ENCODE data around the gene SNAP29.
"Not testable (repeated sequence)": the region's sequence is repeated elsewhere in the genome, so short reads cannot be mapped to it uniquely, and the experiment has no call there.

The SNAP29 gene

GRCh38 chr22:20823264-20823663, 35.5 kb upstream of the SNAP29 start:
- no peak overlapping the region for H2AFZ ChIP-seq (ENCODE audit: low read length)
- H3K9me2 ChIP-seq (ENCODE audit: low read depth, low read length): no peaks in the 10 kb centered on the region
- H3K4me2 ChIP-seq (ENCODE audit: low read length): no peak overlapping the region
- no peak overlapping the region for H3K27ac ChIP-seq (ENCODE audit: low read depth, low read length, poor library complexity, severe bottlenecking)
- no peaks in the 10 kb centered on the region for H4K20me1 ChIP-seq (ENCODE audit: insufficient read depth, low read length)
- no peaks in the 10 kb centered on the region for H3F3A ChIP-seq (ENCODE audit: insufficient read depth, low read length)
- no peak overlapping the region for H3K9ac ChIP-seq (ENCODE audit: low read length)
- H3K9me3 ChIP-seq (ENCODE audit: low read length): no peaks in the 10 kb centered on the region
- no peaks in the 10 kb centered on the region for H3K27me3 ChIP-seq (ENCODE audit: insufficient read depth, low read length)
- peaks cover 52% of the 10 kb centered on the region for H3K36me3 ChIP-seq (ENCODE audit: insufficient read depth, low read length)
- H3K4me3 ChIP-seq (ENCODE audit: low read depth, low read length, poor library complexity, severe bottlenecking): no peak overlapping the region
- H3K4me1 ChIP-seq (ENCODE audit: insufficient read depth, low read length, severe bottlenecking): no peaks in the 10 kb centered on the region
- H3K79me2 ChIP-seq (ENCODE audit: insufficient read depth, low read length): no peaks in the 10 kb centered on the region
- TF ChIP-seq CTCF (IDR thresholded peaks at IDR 0.05; ENCODE audit: low read length): no peak

GRCh38 chr22:20825216-20825615, 33.6 kb upstream of the SNAP29 start:
- not testable (repeated sequence) for H2AFZ ChIP-seq (ENCODE audit: low read length); H3K4me1 ChIP-seq (ENCODE audit: insufficient read depth, low read length, severe bottlenecking); H3K9ac ChIP-seq (ENCODE audit: low read length); H3K4me3 ChIP-seq (ENCODE audit: low read depth, low read length, poor library complexity, severe bottlenecking); H3K27me3 ChIP-seq (ENCODE audit: insufficient read depth, low read length); H3F3A ChIP-seq (ENCODE audit: insufficient read depth, low read length); H3K27ac ChIP-seq (ENCODE audit: low read depth, low read length, poor library complexity, severe bottlenecking); H3K9me3 ChIP-seq (ENCODE audit: low read length); H3K4me2 ChIP-seq (ENCODE audit: low read length); H3K9me2 ChIP-seq (ENCODE audit: low read depth, low read length); H3K79me2 ChIP-seq (ENCODE audit: insufficient read depth, low read length); H4K20me1 ChIP-seq (ENCODE audit: insufficient read depth, low read length)
- peaks cover 42% of the 10 kb centered on the region; the same call in 1 of the 2 replicates for H3K36me3 ChIP-seq (ENCODE audit: insufficient read depth, low read length)

- peaks cover 42% of the 10 kb centered on the region for H3K36me3 ChIP-seq (ENCODE audit: insufficient read depth, low read length)
Measured at GRCh38 chr22:20825624-20826023, 33.2 kb upstream of the SNAP29 start.

GRCh38 chr22:20826373-20827152, 32.2 kb upstream of the SNAP29 start:
- H3K9me3 ChIP-seq (ENCODE audit: low read length); H3K4me3 ChIP-seq (ENCODE audit: low read depth, low read length, poor library complexity, severe bottlenecking); H3K27ac ChIP-seq (ENCODE audit: low read depth, low read length, poor library complexity, severe bottlenecking); H3K79me2 ChIP-seq (ENCODE audit: insufficient read depth, low read length); H3F3A ChIP-seq (ENCODE audit: insufficient read depth, low read length); H4K20me1 ChIP-seq (ENCODE audit: insufficient read depth, low read length); H3K4me2 ChIP-seq (ENCODE audit: low read length); H2AFZ ChIP-seq (ENCODE audit: low read length); H3K9me2 ChIP-seq (ENCODE audit: low read depth, low read length); H3K9ac ChIP-seq (ENCODE audit: low read length); H3K27me3 ChIP-seq (ENCODE audit: insufficient read depth, low read length); H3K4me1 ChIP-seq (ENCODE audit: insufficient read depth, low read length, severe bottlenecking): not testable (repeated sequence)
- H3K36me3 ChIP-seq (ENCODE audit: insufficient read depth, low read length): peaks cover 48% of the 10 kb centered on the region

More at GRCh38 chr22:20825624-20826023, 33.2 kb upstream of the SNAP29 start:
- no peak overlapping the region for H3K9ac ChIP-seq (ENCODE audit: low read length)
- no peak overlapping the region for H3K4me3 ChIP-seq (ENCODE audit: low read depth, low read length, poor library complexity, severe bottlenecking)
- no peak overlapping the region for H3K4me2 ChIP-seq (ENCODE audit: low read length)
- no peak for TF ChIP-seq EZH2 (IDR thresholded peaks at IDR 0.05; ENCODE audit: borderline replicate concordance, low read length)
- TF ChIP-seq CTCF (IDR thresholded peaks at IDR 0.05; ENCODE audit: low read length): no peak
- H4K20me1 ChIP-seq (ENCODE audit: insufficient read depth, low read length): no peaks in the 10 kb centered on the region
- H3K27me3 ChIP-seq (ENCODE audit: insufficient read depth, low read length): no peaks in the 10 kb centered on the region
- H3K4me1 ChIP-seq (ENCODE audit: insufficient read depth, low read length, severe bottlenecking): no peaks in the 10 kb centered on the region
- H2AFZ ChIP-seq (ENCODE audit: low read length): no peak overlapping the region
- H3K27ac ChIP-seq (ENCODE audit: low read depth, low read length, poor library complexity, severe bottlenecking): no peak overlapping the region
- no peaks in the 10 kb centered on the region for H3F3A ChIP-seq (ENCODE audit: insufficient read depth, low read length)
- H3K9me2 ChIP-seq (ENCODE audit: low read depth, low read length): no peaks in the 10 kb centered on the region
- H3K79me2 ChIP-seq (ENCODE audit: insufficient read depth, low read length): no peaks in the 10 kb centered on the region
- no peaks in the 10 kb centered on the region for H3K9me3 ChIP-seq (ENCODE audit: low read length)

Data from OCI-LY1 (cell line).